ENCODE results near the gene TBC1D10A.

DNA sequence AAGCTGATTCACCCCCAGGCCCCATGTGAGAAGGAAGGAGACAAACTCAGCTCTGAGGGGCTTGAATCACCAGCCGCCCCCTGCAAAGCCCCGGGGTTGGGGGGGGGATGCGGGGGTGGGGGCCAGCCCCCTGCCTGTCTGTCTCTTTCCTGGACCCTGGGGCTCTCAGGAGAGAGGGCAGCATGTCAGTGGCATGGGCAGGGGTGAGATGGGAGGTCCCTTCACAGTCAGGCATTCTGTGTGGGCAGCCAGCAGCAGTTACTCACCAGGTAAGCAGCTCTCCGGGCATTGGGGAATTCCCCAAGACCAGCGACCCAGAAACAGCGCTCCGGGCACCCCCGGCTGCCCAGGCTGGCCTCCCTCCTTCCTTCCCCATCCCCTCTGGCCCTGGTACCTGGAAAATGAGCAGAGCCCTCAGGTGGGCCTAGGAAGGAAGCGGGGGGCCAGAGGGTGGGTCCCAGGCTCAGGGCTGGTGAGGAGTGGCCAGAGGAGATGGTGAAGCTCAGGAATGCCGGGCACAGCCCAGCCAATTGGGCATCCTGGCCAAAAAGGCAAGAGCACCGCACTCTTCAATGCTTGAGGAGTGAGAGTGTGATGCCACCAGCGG, 76.0 kb downstream of the TBC1D10A start:
- TF ChIP-seq, protein P1, sequence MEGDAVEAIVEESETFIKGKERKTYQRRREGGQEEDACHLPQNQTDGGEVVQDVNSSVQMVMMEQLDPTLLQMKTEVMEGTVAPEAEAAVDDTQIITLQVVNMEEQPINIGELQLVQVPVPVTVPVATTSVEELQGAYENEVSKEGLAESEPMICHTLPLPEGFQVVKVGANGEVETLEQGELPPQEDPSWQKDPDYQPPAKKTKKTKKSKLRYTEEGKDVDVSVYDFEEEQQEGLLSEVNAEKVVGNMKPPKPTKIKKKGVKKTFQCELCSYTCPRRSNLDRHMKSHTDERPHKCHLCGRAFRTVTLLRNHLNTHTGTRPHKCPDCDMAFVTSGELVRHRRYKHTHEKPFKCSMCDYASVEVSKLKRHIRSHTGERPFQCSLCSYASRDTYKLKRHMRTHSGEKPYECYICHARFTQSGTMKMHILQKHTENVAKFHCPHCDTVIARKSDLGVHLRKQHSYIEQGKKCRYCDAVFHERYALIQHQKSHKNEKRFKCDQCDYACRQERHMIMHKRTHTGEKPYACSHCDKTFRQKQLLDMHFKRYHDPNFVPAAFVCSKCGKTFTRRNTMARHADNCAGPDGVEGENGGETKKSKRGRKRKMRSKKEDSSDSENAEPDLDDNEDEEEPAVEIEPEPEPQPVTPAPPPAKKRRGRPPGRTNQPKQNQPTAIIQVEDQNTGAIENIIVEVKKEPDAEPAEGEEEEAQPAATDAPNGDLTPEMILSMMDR (IDR thresholded peaks at IDR 0.05; ENCODE audit: insufficient read depth, low read length), result no peak
- TF ChIP-seq POLR2AphosphoS5 (IDR thresholded peaks at IDR 0.05; ENCODE audit: low read depth), result no peak
- TF ChIP-seq, protein P2, sequence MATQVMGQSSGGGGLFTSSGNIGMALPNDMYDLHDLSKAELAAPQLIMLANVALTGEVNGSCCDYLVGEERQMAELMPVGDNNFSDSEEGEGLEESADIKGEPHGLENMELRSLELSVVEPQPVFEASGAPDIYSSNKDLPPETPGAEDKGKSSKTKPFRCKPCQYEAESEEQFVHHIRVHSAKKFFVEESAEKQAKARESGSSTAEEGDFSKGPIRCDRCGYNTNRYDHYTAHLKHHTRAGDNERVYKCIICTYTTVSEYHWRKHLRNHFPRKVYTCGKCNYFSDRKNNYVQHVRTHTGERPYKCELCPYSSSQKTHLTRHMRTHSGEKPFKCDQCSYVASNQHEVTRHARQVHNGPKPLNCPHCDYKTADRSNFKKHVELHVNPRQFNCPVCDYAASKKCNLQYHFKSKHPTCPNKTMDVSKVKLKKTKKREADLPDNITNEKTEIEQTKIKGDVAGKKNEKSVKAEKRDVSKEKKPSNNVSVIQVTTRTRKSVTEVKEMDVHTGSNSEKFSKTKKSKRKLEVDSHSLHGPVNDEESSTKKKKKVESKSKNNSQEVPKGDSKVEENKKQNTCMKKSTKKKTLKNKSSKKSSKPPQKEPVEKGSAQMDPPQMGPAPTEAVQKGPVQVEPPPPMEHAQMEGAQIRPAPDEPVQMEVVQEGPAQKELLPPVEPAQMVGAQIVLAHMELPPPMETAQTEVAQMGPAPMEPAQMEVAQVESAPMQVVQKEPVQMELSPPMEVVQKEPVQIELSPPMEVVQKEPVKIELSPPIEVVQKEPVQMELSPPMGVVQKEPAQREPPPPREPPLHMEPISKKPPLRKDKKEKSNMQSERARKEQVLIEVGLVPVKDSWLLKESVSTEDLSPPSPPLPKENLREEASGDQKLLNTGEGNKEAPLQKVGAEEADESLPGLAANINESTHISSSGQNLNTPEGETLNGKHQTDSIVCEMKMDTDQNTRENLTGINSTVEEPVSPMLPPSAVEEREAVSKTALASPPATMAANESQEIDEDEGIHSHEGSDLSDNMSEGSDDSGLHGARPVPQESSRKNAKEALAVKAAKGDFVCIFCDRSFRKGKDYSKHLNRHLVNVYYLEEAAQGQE (IDR thresholded peaks at IDR 0.05; ENCODE audit: insufficient replicate concordance, low read depth), result no peak
